ENCODE results near the gene MARK1.

- TF ChIP-seq CTCF (IDR thresholded peaks at IDR 0.05) (no peak), POLR2A (IDR thresholded peaks at IDR 0.05) (no peak)
Observed at GRCh38 chr1:220708936-220709801, 181.2 kb downstream of the MARK1 start.

Measured in esophagus squamous epithelium (tissue), 4 donors.